Neural cell (in vitro differentiated cells): Measurements from ENCODE around the gene CHI3L1. TPM values are rescaled to one million over a fixed set of nuclear protein-coding genes. Genes with fewer than 3 reads are reported as not detected.

Experiments used
- H2AFZ ChIP-seq: fragments of 200-600, 300-800 bp; sonication (generic), shearing (Covaris generic); 2 replicates; pipeline ENCODE4 v1.6.0; 2014; ENCODE audit warnings: low read depth, mild to moderate bottlenecking, antibody characterized with exemption, low read length, moderate library complexity
- H3F3A ChIP-seq: fragments of 200-600 bp; shearing (Covaris generic); 2 replicates; pipeline ENCODE4 v1.6.1; 2016; ENCODE audit warnings: mild to moderate bottlenecking, moderate library complexity, mixed read lengths, antibody characterized with exemption, low read length; ENCODE audit not compliant: insufficient read depth, poor library complexity, severe bottlenecking
- H3K27ac ChIP-seq: fragments of 200-600, 300-800 bp; sonication (generic), shearing (Covaris generic); 2 replicates; pipeline ENCODE4 v1.5.1; 2014; ENCODE audit warnings: mild to moderate bottlenecking, low read length, moderate library complexity
- H3K27me3 ChIP-seq: fragments of 300-800, 200-600 bp; sonication (generic), shearing (Covaris generic); 2 replicates; pipeline ENCODE4 v1.6.0; 2014; ENCODE audit warnings: mild to moderate bottlenecking, low read depth, low read length, moderate library complexity; ENCODE audit not compliant: insufficient read depth
- H3K36me3 ChIP-seq: fragments of 300-800, 200-600 bp; sonication (generic), shearing (Covaris generic); 2 replicates; pipeline ENCODE4 v1.5.1; 2014; ENCODE audit warnings: mild to moderate bottlenecking, antibody characterized with exemption, low read length, moderate library complexity; ENCODE audit not compliant: insufficient read depth
- H3K4me2 ChIP-seq: fragments of 300-800, 200-600 bp; sonication (generic), shearing (Covaris generic); 2 replicates; pipeline ENCODE4 v1.6.0; 2014; ENCODE audit warnings: mild to moderate bottlenecking, low read length
- H3K4me3 ChIP-seq: fragments of 300-800, 200-600 bp; sonication (generic), shearing (Covaris generic); 2 replicates; pipeline ENCODE4 v1.5.1; 2014; ENCODE audit warnings: mild to moderate bottlenecking, low read length, moderate library complexity
- H3K79me2 ChIP-seq: fragments of 200-600 bp; shearing (Covaris generic); replicated peaks from 2 replicates; pipeline ENCODE4 v1.6.0; 2014; ENCODE audit warnings: mild to moderate bottlenecking, low read length, moderate library complexity; ENCODE audit not compliant: insufficient read depth
- H3K9ac ChIP-seq: fragments of 300-800, 200-600 bp; sonication (generic), shearing (Covaris generic); 2 replicates; pipeline ENCODE4 v1.6.1; 2016; ENCODE audit warnings: mild to moderate bottlenecking, low read length, mixed read lengths
- H3K9me2 ChIP-seq: fragments of 200-600 bp; shearing (Covaris generic); 2 replicates; pipeline ENCODE4 v1.6.1; 2016; ENCODE audit warnings: mild to moderate bottlenecking, low read length, mixed read lengths; ENCODE audit not compliant: insufficient read depth
- H3K9me3 ChIP-seq: fragments of 200-600, 300-800 bp; sonication (generic), shearing (Covaris generic); 2 replicates; pipeline ENCODE4 v1.6.1; 2016; ENCODE audit warnings: mild to moderate bottlenecking, mixed run types, low read length, moderate library complexity, mixed read lengths
- H4K20me1 ChIP-seq: fragments of 200-600 bp; shearing (Covaris generic); 2 replicates; pipeline ENCODE4 v1.6.1; 2016; ENCODE audit warnings: mild to moderate bottlenecking, mixed run types; ENCODE audit not compliant: insufficient read depth
- CTCF ChIP-seq: fragments of 450-650 bp; IDR thresholded peaks from 2 replicates; pipeline ENCODE4 v1.5.1; 2014; ENCODE audit warnings: antibody characterized with exemption, mild to moderate bottlenecking, moderate library complexity; ENCODE audit not compliant: poor library complexity, severe bottlenecking
- EP300 ChIP-seq: fragments of 450-650 bp; conservative IDR thresholded peaks from 2 replicates; pipeline ENCODE4 v1.6.1; 2014; ENCODE audit warnings: antibody characterized with exemption, mild to moderate bottlenecking, moderate library complexity; ENCODE audit not compliant: poor library complexity, severe bottlenecking
- RAD21 ChIP-seq: fragments of 450-650 bp; conservative IDR thresholded peaks from 2 replicates; pipeline ENCODE4 v1.6.1; 2014; ENCODE audit warnings: antibody characterized with exemption, mild to moderate bottlenecking, moderate library complexity
- SMC3 ChIP-seq: fragments of 450-650 bp; conservative IDR thresholded peaks from 2 replicates; pipeline ENCODE4 v1.6.1; 2014; ENCODE audit warnings: antibody characterized with exemption, mild to moderate bottlenecking, moderate library complexity; ENCODE audit not compliant: poor library complexity
- polyA plus RNA-seq: library from polyadenylated mRNA; depleted of rRNA; stranded (reverse); fragments of >200 nt; gene quantifications from 2 replicates; pipeline ENCODE4 v1.2.3, GENCODE V29; 2014
- TF ChIP-seq, protein P1 (sequence below): IDR thresholded peaks from 2 replicates; pipeline ENCODE4 v1.6.1; 2012; ENCODE audit warnings: borderline replicate concordance

CHI3L1 gene
- polyA plus RNA-seq, 1 donor from 2014 or later, result not detected

DNA sequence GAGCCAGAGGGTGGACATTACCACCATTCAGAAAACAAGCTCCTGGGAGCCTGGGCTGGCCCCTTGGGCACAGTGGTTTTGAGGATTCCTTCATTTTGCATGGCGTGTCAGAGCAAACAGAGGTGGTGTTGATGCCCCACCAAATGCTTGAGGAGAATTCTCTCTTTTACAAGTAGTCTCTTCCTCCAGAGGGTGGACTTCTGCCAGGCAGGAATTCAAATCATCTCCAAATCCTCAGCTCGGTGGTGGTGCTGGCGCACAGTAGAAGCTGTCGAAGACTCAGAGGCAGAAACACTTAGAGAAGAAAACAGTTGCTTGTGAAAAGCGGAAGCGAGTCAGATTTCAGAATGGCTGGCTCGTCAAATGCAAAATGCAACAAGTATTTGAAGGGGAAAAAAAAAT, 3.4 kb upstream of the CHI3L1 start:
- no peaks in the 10 kb centered on the region for H3K27me3 ChIP-seq
- no peaks in the 10 kb centered on the region for H3K9me2 ChIP-seq
- H3K27ac ChIP-seq, result no peak overlapping the region
- TF ChIP-seq EP300 (no peak), SMC3 (no peak), RAD21 (no peak)
- TF ChIP-seq, protein P1, sequence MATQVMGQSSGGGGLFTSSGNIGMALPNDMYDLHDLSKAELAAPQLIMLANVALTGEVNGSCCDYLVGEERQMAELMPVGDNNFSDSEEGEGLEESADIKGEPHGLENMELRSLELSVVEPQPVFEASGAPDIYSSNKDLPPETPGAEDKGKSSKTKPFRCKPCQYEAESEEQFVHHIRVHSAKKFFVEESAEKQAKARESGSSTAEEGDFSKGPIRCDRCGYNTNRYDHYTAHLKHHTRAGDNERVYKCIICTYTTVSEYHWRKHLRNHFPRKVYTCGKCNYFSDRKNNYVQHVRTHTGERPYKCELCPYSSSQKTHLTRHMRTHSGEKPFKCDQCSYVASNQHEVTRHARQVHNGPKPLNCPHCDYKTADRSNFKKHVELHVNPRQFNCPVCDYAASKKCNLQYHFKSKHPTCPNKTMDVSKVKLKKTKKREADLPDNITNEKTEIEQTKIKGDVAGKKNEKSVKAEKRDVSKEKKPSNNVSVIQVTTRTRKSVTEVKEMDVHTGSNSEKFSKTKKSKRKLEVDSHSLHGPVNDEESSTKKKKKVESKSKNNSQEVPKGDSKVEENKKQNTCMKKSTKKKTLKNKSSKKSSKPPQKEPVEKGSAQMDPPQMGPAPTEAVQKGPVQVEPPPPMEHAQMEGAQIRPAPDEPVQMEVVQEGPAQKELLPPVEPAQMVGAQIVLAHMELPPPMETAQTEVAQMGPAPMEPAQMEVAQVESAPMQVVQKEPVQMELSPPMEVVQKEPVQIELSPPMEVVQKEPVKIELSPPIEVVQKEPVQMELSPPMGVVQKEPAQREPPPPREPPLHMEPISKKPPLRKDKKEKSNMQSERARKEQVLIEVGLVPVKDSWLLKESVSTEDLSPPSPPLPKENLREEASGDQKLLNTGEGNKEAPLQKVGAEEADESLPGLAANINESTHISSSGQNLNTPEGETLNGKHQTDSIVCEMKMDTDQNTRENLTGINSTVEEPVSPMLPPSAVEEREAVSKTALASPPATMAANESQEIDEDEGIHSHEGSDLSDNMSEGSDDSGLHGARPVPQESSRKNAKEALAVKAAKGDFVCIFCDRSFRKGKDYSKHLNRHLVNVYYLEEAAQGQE, result no peak
- no peak overlapping the region for H3K9ac ChIP-seq
- no peaks in the 10 kb centered on the region for H3K79me2 ChIP-seq
- no peaks in the 10 kb centered on the region for H3K9me3 ChIP-seq
- no peak overlapping the region for H3K4me3 ChIP-seq
- H3K36me3 ChIP-seq, result no peaks in the 10 kb centered on the region
- no peaks in the 10 kb centered on the region for H4K20me1 ChIP-seq
- no peaks in the 10 kb centered on the region for H3F3A ChIP-seq
- H2AFZ ChIP-seq, result no peak overlapping the region
- no peak overlapping the region for H3K4me2 ChIP-seq

GRCh38 chr1:203188686-203189232, 2.3 kb upstream of the CHI3L1 start:
- Histone ChIP-seq H4K20me1 (no peaks in the 10 kb centered on the region), H3K27me3 (no peaks in the 10 kb centered on the region), H3K9ac (no peak overlapping the region), H3K79me2 (no peaks in the 10 kb centered on the region), H3F3A (no peaks in the 10 kb centered on the region), H3K4me3 (no peak overlapping the region), H3K36me3 (no peaks in the 10 kb centered on the region), H3K9me2 (no peaks in the 10 kb centered on the region), H3K27ac (no peak overlapping the region), H3K4me2 (no peak overlapping the region), H3K9me3 (no peaks in the 10 kb centered on the region), H2AFZ (no peak overlapping the region)
- no peak for TF ChIP-seq RAD21

- no peaks in the 10 kb centered on the region for H3F3A ChIP-seq
- TF ChIP-seq CTCF, result no peak
- TF ChIP-seq SMC3, result no peak
- no peaks in the 10 kb centered on the region for H3K79me2 ChIP-seq
- H3K4me3 ChIP-seq, result no peak overlapping the region
- H3K27me3 ChIP-seq, result no peaks in the 10 kb centered on the region
- no peaks in the 10 kb centered on the region for H3K36me3 ChIP-seq
- H2AFZ ChIP-seq, result no peak overlapping the region
- H3K27ac ChIP-seq, result no peak overlapping the region
- no peak overlapping the region for H3K9ac ChIP-seq
- H3K4me2 ChIP-seq, result no peak overlapping the region
- no peaks in the 10 kb centered on the region for H3K9me3 ChIP-seq
- no peaks in the 10 kb centered on the region for H3K9me2 ChIP-seq
- H4K20me1 ChIP-seq, result no peaks in the 10 kb centered on the region
Observed at GRCh38 chr1:203187689-203188264, 1.3 kb upstream of the CHI3L1 start.
